Uterus (tissue), 4 donors: ENCODE results near the gene RAPGEF5. TPM values are rescaled to one million over a fixed set of nuclear protein-coding genes. Genes with fewer than 3 reads are reported as not detected.

Source experiments
- DNase-seq, 2 donors: peaks; one replicate each; pipeline ENCODE4 v3.0.0-alpha.2; 2019 to 2020
- H3K27ac ChIP-seq, 2 donors: fragments of 200-600 bp; sonication (generic); 1 replicate in 1 of 2; 2 replicates in 1 of 2; pipeline ENCODE4 v1.5.1; 2016 to 2018
- H3K27me3 ChIP-seq, 2 donors: fragments of 200-600 bp; sonication (generic); one replicate each; pipeline ENCODE4 v1.5.1; 2018 to 2019; ENCODE audit warnings: control low read depth in 1 of 2
- H3K36me3 ChIP-seq, 2 donors: fragments of 200-600 bp; sonication (generic); one replicate each; pipeline ENCODE4 v1.5.1; 2019; ENCODE audit warnings: control low read depth in 1 of 2
- H3K4me1 ChIP-seq, 2 donors: fragments of 200-600 bp; sonication (generic); one replicate each; pipeline ENCODE4 v1.5.1; 2018 to 2019; ENCODE audit warnings: control low read depth in 1 of 2
- H3K4me3 ChIP-seq, 2 donors: fragments of 200-600 bp; sonication (generic); 1 replicate in 1 of 2; 2 replicates in 1 of 2; pipeline ENCODE4 v1.5.1; 2018 to 2019; ENCODE audit warnings: mild to moderate bottlenecking in 1 of 2
- H3K9me3 ChIP-seq, 2 donors: fragments of 200-600 bp; sonication (generic); one replicate each; pipeline ENCODE4 v1.5.1; 2019; ENCODE audit warnings: control low read depth in 1 of 2
- CTCF ChIP-seq, 4 experiments: fragments of 200-600 bp in 2 of 4; fragments of 450-650 bp in 2 of 4; sonication (generic) in 2 of 4; IDR thresholded peaks; one replicate each; pipeline ENCODE4 v1.5.1; 2016 to 2019; ENCODE audit warnings: antibody characterized with exemption in 4 of 4, mild to moderate bottlenecking in 2 of 4, moderate library complexity in 1 of 4
- POLR2A ChIP-seq, 2 donors: fragments of 450-650 bp; IDR thresholded peaks; one replicate each; pipeline ENCODE4 v1.6.1; 2016; ENCODE audit warnings: antibody characterized with exemption in 2 of 2, mild to moderate bottlenecking in 1 of 2, moderate library complexity in 1 of 2
- intact Hi-C: fragments of 100-400 bp; cut with DNase I; formaldehyde crosslinking; loops from one replicate; pipeline ENCODE4 v1.15.1; 2023; ENCODE audit warnings: low total_unique reads
- total RNA-seq, 4 donors: library from RNA; depleted of rRNA in 3 of 4; stranded (reverse); fragments of >200 nt in 3 of 4; gene quantifications; one replicate each; pipeline versions ENCODE4 v1.1.0 to v1.2.4, GENCODE V29; 2014 to 2023
- donor health status: DM: yes; HTN: yes; CAD: no.

RAPGEF5 gene
- total RNA-seq, 4 donors from 2014 or later, result 44.7 to 124 (median 55.1) TPM

GRCh38 chr7:22241805-22242390 is 115.1 kb downstream of the RAPGEF5 start:
- intact Hi-C loops, result no loop called here

GRCh38 chr7:22240904-22241571 is 115.9 kb downstream of the RAPGEF5 start:
- Histone ChIP-seq H3K36me3 (no peaks in the 10 kb centered on the region), H3K4me1 (no peaks in the 10 kb centered on the region), H3K27me3 (no peaks in the 10 kb centered on the region), H3K27ac (no peak overlapping the region), H3K4me3 (no peak overlapping the region), H3K9me3 (no peaks in the 10 kb centered on the region)
- DNase-seq, result no peak
- intact Hi-C loops, result no loop called here
- no peak for TF ChIP-seq POLR2A (IDR thresholded peaks at IDR 0.05)
- no peak for TF ChIP-seq CTCF (IDR thresholded peaks at IDR 0.05)

More at GRCh38 chr7:22241805-22242390, 115.1 kb downstream of the RAPGEF5 start:
- Histone ChIP-seq H3K36me3 (no peaks in the 10 kb centered on the region), H3K9me3 (no peaks in the 10 kb centered on the region), H3K4me3 (no peak overlapping the region), H3K27me3 (no peaks in the 10 kb centered on the region), H3K27ac (no peak overlapping the region), H3K4me1 (no peaks in the 10 kb centered on the region)
- DNase-seq, result no peak
- no peak for TF ChIP-seq CTCF (IDR thresholded peaks at IDR 0.05)
- no peak for TF ChIP-seq POLR2A (IDR thresholded peaks at IDR 0.05)

GRCh38 chr7:22238354-22239311 is 118.3 kb downstream of the RAPGEF5 start:
- TF ChIP-seq CTCF (IDR thresholded peaks at IDR 0.05) (no peak), POLR2A (IDR thresholded peaks at IDR 0.05) (no peak)
- Histone ChIP-seq H3K9me3 (no peaks in the 10 kb centered on the region), H3K36me3 (no peaks in the 10 kb centered on the region), H3K4me3 (no peak overlapping the region), H3K27ac (no peak overlapping the region), H3K4me1 (no peaks in the 10 kb centered on the region), H3K27me3 (no peaks in the 10 kb centered on the region)
- no peak for DNase-seq
- intact Hi-C loops, result no loop called here

- H3K4me3 ChIP-seq, result no peak overlapping the region
- H3K27ac ChIP-seq, result no peak overlapping the region
- no peaks in the 10 kb centered on the region for H3K9me3 ChIP-seq
- H3K27me3 ChIP-seq, result no peaks in the 10 kb centered on the region
- H3K36me3 ChIP-seq, result no peaks in the 10 kb centered on the region
- H3K4me1 ChIP-seq, result no peaks in the 10 kb centered on the region
- TF ChIP-seq CTCF (IDR thresholded peaks at IDR 0.05) (no peak), POLR2A (IDR thresholded peaks at IDR 0.05) (no peak)
- intact Hi-C loops, result no loop called here
- no peak for DNase-seq
Observed at GRCh38 chr7:22235134-22235533, 121.8 kb downstream of the RAPGEF5 start.
